Stimulated activated naive B cell treated with anti-CD40 and anti-IgM and Interleukin-4, amounts not matched to agents 10 μg/mL and 1 μg/mL and 100 μg/mL, for 72 hours (primary cell): Measurements from ENCODE around the gene MBD3.
A peak's percentile ranks its signal among the peaks of the same experiment; 100 is the strongest.

ENCODE experiments used
- ATAC-seq, 2 donors: fragments of 150-1000 bp; cut with Tn5 transposase; replicated peaks; 2 replicates each; pipeline ENCODE4 v1.10.0; 2021; ENCODE audit warnings: moderate library complexity in 1 of 2
- DNase-seq: peaks from one replicate; pipeline ENCODE4 v3.0.0; 2021
- H3K27ac Mint-ChIP-seq: one replicate; pipeline ENCODE4 v1.8.0; 2022; ENCODE audit warnings: mild to moderate bottlenecking, mixed read lengths
- H3K27me3 Mint-ChIP-seq, 2 donors: one replicate each; pipeline ENCODE4 v1.8.0; 2022; ENCODE audit warnings: mixed read lengths in 2 of 2
- H3K36me3 Mint-ChIP-seq, 2 donors: one replicate each; pipeline ENCODE4 v1.8.0; 2022; ENCODE audit warnings: mixed read lengths in 2 of 2, mild to moderate bottlenecking in 1 of 2
- H3K4me1 Mint-ChIP-seq, 2 donors: one replicate each; pipeline ENCODE4 v1.8.0; 2022; ENCODE audit warnings: mixed read lengths in 2 of 2, mild to moderate bottlenecking in 1 of 2
- H3K4me3 Mint-ChIP-seq, 2 donors: one replicate each; pipeline ENCODE4 v1.8.0; 2022; ENCODE audit warnings: mild to moderate bottlenecking in 2 of 2, mixed read lengths in 2 of 2, moderate library complexity in 1 of 2
- H3K9me3 Mint-ChIP-seq, 2 donors: one replicate each; pipeline ENCODE4 v1.8.0; 2022; ENCODE audit warnings: mixed read lengths in 2 of 2, mild to moderate bottlenecking in 1 of 2

MBD3 gene

GRCh38 chr19:1626417-1627010 is 33.8 kb upstream of the MBD3 start:
- ATAC-seq (no peak), DNase-seq (no peak)
- H3K27me3 Mint-ChIP-seq: no peaks in the 10 kb centered on the region
- H3K27ac Mint-ChIP-seq: no peak overlapping the region
- no peak overlapping the region for H3K4me3 Mint-ChIP-seq
- H3K4me1 Mint-ChIP-seq: peaks cover 12 to 18% of the 10 kb centered on the region in 2 donors
- H3K36me3 Mint-ChIP-seq: peaks cover 33 to 34% of the 10 kb centered on the region in 2 donors
- H3K9me3 Mint-ChIP-seq: no peaks in the 10 kb centered on the region

- Mint-ChIP-seq H3K36me3 (peaks cover 34% of the 10 kb centered on the region in 2 donors), H3K27ac (peak overlapping the region; percentile 79), H3K4me1 (peaks cover 16 to 34% of the 10 kb centered on the region in 2 donors), H3K4me3 (no peak overlapping the region), H3K9me3 (no peaks in the 10 kb centered on the region), H3K27me3 (no peaks in the 10 kb centered on the region)
- DNase-seq: no peak
- ATAC-seq: peak; percentile 75 to 76
Measured at GRCh38 chr19:1624458-1624857, 31.8 kb upstream of the MBD3 start.

DNA sequence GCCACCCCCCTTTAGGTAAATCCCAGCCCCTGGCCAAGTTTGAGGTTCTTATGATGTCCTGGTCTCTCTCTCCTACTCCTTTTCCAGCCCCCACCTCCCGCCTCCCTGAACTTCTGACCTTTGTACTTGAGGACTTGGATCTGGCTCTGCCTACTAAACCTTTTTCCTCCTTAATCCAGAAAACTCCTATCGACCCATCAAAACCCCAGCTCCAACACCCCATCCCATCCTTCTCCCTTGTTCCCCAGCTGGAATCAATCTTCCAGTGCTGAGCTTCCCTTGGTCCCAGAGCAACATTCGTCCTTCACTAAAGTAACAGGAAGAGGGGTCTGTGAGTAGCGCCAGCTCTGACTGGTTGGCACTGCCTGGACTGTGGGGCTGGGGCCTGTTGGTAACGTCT is 29.9 kb upstream of the MBD3 start:
- peak overlapping the region in 1 of 2 donors; percentile 29 for H3K4me3 Mint-ChIP-seq
- peaks cover 46 to 49% of the 10 kb centered on the region in 2 donors for H3K36me3 Mint-ChIP-seq
- DNase-seq (no peak), ATAC-seq (no peak)
- H3K4me1 Mint-ChIP-seq: peaks cover 27 to 53% of the 10 kb centered on the region in 2 donors
- H3K27ac Mint-ChIP-seq: peak overlapping the region; percentile 92
- H3K27me3 Mint-ChIP-seq: no peaks in the 10 kb centered on the region
- no peaks in the 10 kb centered on the region for H3K9me3 Mint-ChIP-seq

DNA sequence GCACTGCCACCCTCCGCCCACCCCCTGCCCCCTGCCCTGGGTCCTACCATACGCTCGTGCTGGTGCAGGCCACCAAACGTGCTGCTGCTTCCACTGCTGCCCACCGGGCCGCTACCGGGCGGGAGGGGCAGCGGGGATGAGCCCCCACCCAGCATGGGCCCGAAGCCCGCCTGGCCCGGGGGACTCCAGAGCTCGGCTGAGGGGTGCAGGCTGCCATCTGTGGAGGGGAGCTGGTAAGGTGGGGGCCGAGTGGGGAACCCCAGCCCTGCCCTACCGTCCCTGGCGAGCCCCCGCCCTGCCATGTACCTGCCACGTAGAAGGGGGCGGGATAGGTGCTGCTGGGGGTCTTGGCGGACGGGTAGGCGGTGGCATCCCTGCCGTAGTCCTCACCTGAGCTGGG is 29.3 kb upstream of the MBD3 start:
- Mint-ChIP-seq H3K4me3 (no peak overlapping the region), H3K4me1 (peaks cover 31 to 58% of the 10 kb centered on the region in 2 donors), H3K9me3 (no peaks in the 10 kb centered on the region), H3K27me3 (no peaks in the 10 kb centered on the region), H3K27ac (no peak overlapping the region), H3K36me3 (peaks cover 51 to 53% of the 10 kb centered on the region in 2 donors)
- ATAC-seq (no peak), DNase-seq (no peak)

DNA sequence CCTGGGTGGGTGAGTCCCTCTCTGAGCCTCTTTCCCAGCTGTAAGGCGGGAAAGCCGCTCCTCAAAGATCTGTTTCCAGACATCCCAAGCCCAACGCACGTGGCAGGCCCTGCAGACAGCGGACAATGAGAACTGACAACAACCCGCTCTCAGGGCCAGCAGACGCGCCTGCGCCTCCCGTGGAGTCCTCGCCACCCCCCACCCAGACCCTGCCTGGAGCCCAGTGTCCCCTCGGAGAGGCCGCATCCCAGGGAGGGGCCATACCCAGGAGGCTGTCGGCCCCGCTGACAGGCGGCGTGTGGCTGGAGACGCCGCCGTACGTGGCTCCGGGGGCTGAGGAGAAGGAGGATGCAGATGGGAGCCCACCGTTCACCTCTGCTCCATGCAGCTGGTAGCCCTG is 28.9 kb upstream of the MBD3 start:
- no peak overlapping the region for H3K4me3 Mint-ChIP-seq
- ATAC-seq (no peak), DNase-seq (no peak)
- H3K27ac Mint-ChIP-seq: no peak overlapping the region
- no peaks in the 10 kb centered on the region for H3K27me3 Mint-ChIP-seq
- H3K4me1 Mint-ChIP-seq: peaks cover 34 to 62% of the 10 kb centered on the region in 2 donors
- H3K36me3 Mint-ChIP-seq: peaks cover 55% of the 10 kb centered on the region in 2 donors
- no peaks in the 10 kb centered on the region for H3K9me3 Mint-ChIP-seq

DNA sequence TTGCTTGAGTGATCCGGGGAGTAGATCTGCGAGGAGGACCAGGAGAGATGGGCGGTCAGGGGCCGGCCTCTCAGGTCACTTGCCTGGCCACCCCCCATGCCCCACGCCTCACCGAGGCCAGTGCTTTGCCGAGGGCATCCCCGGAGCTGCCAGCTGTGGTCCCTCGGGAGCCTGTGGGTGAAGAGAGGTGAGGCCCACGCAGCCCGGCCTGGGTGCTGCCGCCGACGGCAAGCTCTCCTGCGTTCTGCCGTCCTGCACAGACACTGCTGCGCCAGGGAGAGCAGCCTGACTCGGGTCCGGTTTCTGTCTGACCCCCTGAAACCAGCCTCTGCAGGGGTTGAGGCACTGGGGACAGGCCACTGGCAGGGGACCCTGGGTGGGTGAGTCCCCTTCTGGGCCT is 28.4 kb upstream of the MBD3 start:
- no peak overlapping the region for H3K4me3 Mint-ChIP-seq
- H3K27ac Mint-ChIP-seq: peak overlapping the region; percentile 56
- H3K27me3 Mint-ChIP-seq: no peaks in the 10 kb centered on the region
- H3K4me1 Mint-ChIP-seq: peaks cover 33 to 64% of the 10 kb centered on the region in 2 donors
- no peak for ATAC-seq
- DNase-seq: no peak
- no peaks in the 10 kb centered on the region for H3K9me3 Mint-ChIP-seq
- H3K36me3 Mint-ChIP-seq: peaks cover 54 to 56% of the 10 kb centered on the region in 2 donors

DNA sequence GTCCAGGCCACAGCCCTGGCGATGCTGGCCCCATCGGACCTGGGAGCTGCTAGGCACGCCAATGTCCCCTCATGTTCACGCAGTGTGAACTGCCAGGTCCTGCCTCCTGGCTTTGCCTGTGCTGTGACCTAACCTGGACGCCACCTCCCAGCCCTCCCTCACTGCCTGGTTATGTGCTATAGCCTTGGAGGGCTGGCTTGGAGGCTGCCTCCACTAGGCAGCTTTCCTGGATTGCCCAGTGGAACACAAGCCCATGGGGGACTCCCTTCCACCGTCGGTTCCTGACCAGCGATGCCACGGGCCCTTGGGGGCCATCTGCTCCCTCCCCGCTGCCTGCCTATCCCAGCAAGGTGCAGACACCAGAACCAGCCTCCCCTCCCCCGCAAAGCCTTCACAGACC is 27.8 kb upstream of the MBD3 start:
- Mint-ChIP-seq H3K36me3 (peaks cover 55 to 56% of the 10 kb centered on the region in 2 donors), H3K27ac (peak overlapping the region; percentile 56)

GRCh38 chr19:1619703-1620102 is 27.0 kb upstream of the MBD3 start:
- H3K27ac Mint-ChIP-seq: peak overlapping the region; percentile 37
- H3K9me3 Mint-ChIP-seq: no peaks in the 10 kb centered on the region
- peak overlapping the region in 1 of 2 donors; percentile 25 for H3K4me3 Mint-ChIP-seq
- peaks cover 53 to 54% of the 10 kb centered on the region in 2 donors for H3K36me3 Mint-ChIP-seq
- DNase-seq (no peak), ATAC-seq (no peak)
- H3K4me1 Mint-ChIP-seq: peaks cover 31 to 60% of the 10 kb centered on the region in 2 donors
- no peaks in the 10 kb centered on the region for H3K27me3 Mint-ChIP-seq

More for the DNA sequence above, 27.8 kb upstream of the MBD3 start:
- no peak for DNase-seq
- peaks cover 32 to 64% of the 10 kb centered on the region in 2 donors for H3K4me1 Mint-ChIP-seq
- H3K4me3 Mint-ChIP-seq: no peak overlapping the region
- no peaks in the 10 kb centered on the region for H3K27me3 Mint-ChIP-seq
- no peaks in the 10 kb centered on the region for H3K9me3 Mint-ChIP-seq
- no peak for ATAC-seq

GRCh38 chr19:1619094-1619439 is 26.4 kb upstream of the MBD3 start:
- H3K27me3 Mint-ChIP-seq: no peaks in the 10 kb centered on the region
- H3K4me1 Mint-ChIP-seq: peaks cover 28 to 54% of the 10 kb centered on the region in 2 donors
- H3K9me3 Mint-ChIP-seq: no peaks in the 10 kb centered on the region
- no peak for DNase-seq
- H3K27ac Mint-ChIP-seq: no peak overlapping the region
- no peak for ATAC-seq
- no peak overlapping the region for H3K4me3 Mint-ChIP-seq
- H3K36me3 Mint-ChIP-seq: peaks cover 54 to 55% of the 10 kb centered on the region in 2 donors

- ATAC-seq (peak; percentile 74 to 77), DNase-seq (no peak)
- H3K27me3 Mint-ChIP-seq: no peaks in the 10 kb centered on the region
- H3K36me3 Mint-ChIP-seq: peaks cover 60 to 61% of the 10 kb centered on the region in 2 donors
- no peaks in the 10 kb centered on the region for H3K9me3 Mint-ChIP-seq
- H3K4me1 Mint-ChIP-seq: peaks cover 28 to 55% of the 10 kb centered on the region in 2 donors
- peak overlapping the region; percentile 47 to 54 for H3K4me3 Mint-ChIP-seq
- peak overlapping the region; percentile 93 for H3K27ac Mint-ChIP-seq
Measured at GRCh38 chr19:1618157-1619093, 25.8 kb upstream of the MBD3 start.

- DNase-seq (no peak), ATAC-seq (no peak)
- H3K4me3 Mint-ChIP-seq: no peak overlapping the region
- H3K27me3 Mint-ChIP-seq: no peaks in the 10 kb centered on the region
- H3K9me3 Mint-ChIP-seq: no peaks in the 10 kb centered on the region
- peaks cover 61 to 66% of the 10 kb centered on the region in 2 donors for H3K36me3 Mint-ChIP-seq
- peak overlapping the region; percentile 89 for H3K27ac Mint-ChIP-seq
- peaks cover 22 to 64% of the 10 kb centered on the region in 2 donors for H3K4me1 Mint-ChIP-seq
Measured at GRCh38 chr19:1616875-1617274, 24.2 kb upstream of the MBD3 start.

DNA sequence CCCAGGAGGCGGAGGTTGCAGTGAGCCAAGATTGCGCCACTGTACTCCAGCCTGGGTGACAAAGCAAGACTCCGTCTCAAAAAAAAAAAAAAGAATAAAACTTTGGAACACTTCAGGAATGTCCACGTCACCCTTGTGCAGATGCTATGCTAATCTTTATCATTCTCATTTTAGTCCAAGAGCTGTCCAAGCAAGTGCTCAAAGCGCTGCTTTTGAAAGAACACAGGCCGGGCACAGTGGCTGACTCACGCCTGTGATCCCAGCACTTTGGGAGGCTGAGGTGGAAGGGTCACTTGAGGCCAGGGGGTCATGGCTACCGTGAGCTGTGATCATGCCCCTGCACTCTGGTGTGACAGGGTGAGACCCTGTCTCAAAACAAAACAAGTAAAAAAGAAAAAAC is 23.7 kb upstream of the MBD3 start:
- Mint-ChIP-seq H3K27me3 (no peaks in the 10 kb centered on the region), H3K4me1 (peaks cover 25 to 64% of the 10 kb centered on the region in 2 donors), H3K36me3 (peaks cover 62 to 71% of the 10 kb centered on the region in 2 donors), H3K27ac (peak overlapping the region; percentile 89), H3K4me3 (no peak overlapping the region), H3K9me3 (no peaks in the 10 kb centered on the region)
- ATAC-seq (no peak), DNase-seq (no peak)

GRCh38 chr19:1615156-1615765 is 22.6 kb upstream of the MBD3 start:
- Mint-ChIP-seq H3K36me3 (peaks cover 63 to 76% of the 10 kb centered on the region in 2 donors), H3K4me1 (peaks cover 28 to 61% of the 10 kb centered on the region in 2 donors), H3K27me3 (no peaks in the 10 kb centered on the region), H3K9me3 (no peaks in the 10 kb centered on the region), H3K4me3 (no peak overlapping the region), H3K27ac (no peak overlapping the region)
- no peak for ATAC-seq
- DNase-seq: no peak

DNA sequence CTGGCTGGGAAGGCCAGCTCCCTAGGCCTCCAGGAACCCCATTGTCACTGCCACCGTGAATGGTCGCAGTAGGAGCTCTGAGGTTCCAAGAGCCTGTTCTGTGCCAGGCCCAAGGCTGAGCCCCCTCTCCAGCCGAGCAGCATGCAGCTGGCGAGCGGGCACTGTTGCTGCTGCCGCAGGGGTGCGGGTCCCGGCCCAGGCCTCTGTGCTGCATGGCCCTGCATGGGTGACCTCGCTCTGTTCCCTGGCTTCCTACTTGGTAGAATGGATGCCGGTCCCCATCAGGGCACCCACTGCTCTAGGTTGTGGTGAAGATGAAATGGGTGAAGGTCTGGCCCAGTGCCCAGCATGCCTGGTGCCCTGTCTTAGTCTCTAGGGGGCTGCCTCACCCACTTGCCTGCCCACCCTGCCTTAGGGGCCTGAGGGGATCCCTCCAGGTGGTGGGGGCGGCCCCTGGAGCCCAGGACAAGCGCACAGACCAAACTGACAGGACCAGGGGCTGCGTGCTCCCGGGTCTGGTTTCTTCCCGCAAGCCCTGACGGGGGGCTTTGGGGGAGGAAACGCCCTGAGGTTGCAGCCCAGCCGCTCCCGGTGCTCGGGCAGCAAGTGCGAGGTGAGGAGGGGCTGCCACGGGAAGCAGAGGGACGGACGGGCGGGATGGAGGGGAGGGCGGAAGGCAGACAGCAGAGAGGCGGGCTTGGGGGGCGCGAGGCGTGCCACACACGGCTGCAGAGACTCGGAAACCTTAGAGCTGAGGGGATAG is 21.3 kb upstream of the MBD3 start:
- DNase-seq: no peak
- no peak for ATAC-seq
- H3K27ac Mint-ChIP-seq: peak overlapping the region; percentile 88
- H3K4me1 Mint-ChIP-seq: peaks cover 32 to 61% of the 10 kb centered on the region in 2 donors
- H3K9me3 Mint-ChIP-seq: no peaks in the 10 kb centered on the region
- H3K4me3 Mint-ChIP-seq: peak overlapping the region in 1 of 2 donors; percentile 21
- H3K27me3 Mint-ChIP-seq: no peaks in the 10 kb centered on the region
- H3K36me3 Mint-ChIP-seq: peaks cover 62 to 83% of the 10 kb centered on the region in 2 donors
